ENCODE results near the gene ANKH. TPM values are rescaled to one million over a fixed set of nuclear protein-coding genes. Genes with fewer than 3 reads are reported as not detected.

ANKH gene
- total and polyA plus RNA-seq, 2 of the 13 experiments (the other 11 are each of a cell fraction or from before 2014, with no cell fraction given), result 25.0 to 36.0 TPM

DNA sequence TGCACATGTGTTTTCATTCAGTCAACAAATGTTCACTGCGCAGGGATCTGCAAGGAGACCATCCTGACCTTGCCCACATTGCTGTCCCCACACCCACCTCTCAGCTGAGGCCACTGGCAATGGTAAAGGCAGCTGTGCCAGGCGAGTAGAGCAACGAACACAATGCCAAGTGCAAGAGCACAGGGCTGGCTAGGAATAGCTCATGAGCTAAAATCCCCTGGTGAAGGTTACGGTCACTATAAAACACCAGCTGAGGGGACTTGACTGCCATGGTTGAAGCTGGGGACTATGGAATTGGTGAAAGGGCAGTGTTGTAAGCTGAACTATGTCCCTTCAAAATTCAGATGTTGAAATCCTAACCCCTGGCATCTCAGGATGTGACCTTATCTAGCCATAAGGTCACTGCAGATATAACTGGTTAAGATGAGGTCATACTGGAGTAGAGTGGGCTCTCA lies 111.0 kb downstream of the ANKH start (continued):
- TF ChIP-seq, protein P1, sequence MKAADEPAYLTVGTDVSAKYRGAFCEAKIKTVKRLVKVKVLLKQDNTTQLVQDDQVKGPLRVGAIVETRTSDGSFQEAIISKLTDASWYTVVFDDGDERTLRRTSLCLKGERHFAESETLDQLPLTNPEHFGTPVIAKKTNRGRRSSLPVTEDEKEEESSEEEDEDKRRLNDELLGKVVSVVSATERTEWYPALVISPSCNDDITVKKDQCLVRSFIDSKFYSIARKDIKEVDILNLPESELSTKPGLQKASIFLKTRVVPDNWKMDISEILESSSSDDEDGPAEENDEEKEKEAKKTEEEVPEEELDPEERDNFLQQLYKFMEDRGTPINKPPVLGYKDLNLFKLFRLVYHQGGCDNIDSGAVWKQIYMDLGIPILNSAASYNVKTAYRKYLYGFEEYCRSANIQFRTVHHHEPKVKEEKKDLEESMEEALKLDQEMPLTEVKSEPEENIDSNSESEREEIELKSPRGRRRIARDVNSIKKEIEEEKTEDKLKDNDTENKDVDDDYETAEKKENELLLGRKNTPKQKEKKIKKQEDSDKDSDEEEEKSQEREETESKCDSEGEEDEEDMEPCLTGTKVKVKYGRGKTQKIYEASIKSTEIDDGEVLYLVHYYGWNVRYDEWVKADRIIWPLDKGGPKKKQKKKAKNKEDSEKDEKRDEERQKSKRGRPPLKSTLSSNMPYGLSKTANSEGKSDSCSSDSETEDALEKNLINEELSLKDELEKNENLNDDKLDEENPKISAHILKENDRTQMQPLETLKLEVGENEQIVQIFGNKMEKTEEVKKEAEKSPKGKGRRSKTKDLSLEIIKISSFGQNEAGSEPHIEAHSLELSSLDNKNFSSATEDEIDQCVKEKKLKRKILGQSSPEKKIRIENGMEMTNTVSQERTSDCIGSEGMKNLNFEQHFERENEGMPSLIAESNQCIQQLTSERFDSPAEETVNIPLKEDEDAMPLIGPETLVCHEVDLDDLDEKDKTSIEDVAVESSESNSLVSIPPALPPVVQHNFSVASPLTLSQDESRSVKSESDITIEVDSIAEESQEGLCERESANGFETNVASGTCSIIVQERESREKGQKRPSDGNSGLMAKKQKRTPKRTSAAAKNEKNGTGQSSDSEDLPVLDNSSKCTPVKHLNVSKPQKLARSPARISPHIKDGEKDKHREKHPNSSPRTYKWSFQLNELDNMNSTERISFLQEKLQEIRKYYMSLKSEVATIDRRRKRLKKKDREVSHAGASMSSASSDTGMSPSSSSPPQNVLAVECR (CRISPR knock-in tag; IDR thresholded peaks at IDR 0.05; ENCODE audit: borderline replicate concordance), result peak; percentile 39; the same call in 1 of the 2 replicates
- TF ChIP-seq, protein P2, sequence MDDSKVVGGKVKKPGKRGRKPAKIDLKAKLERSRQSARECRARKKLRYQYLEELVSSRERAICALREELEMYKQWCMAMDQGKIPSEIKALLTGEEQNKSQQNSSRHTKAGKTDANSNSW (CRISPR knock-in tag; IDR thresholded peaks at IDR 0.05; ENCODE audit: borderline replicate concordance), result no peak
- TF ChIP-seq HOXD1 (CRISPR knock-in tag; IDR thresholded peaks at IDR 0.05), result no peak
- TF ChIP-seq, protein P3, sequence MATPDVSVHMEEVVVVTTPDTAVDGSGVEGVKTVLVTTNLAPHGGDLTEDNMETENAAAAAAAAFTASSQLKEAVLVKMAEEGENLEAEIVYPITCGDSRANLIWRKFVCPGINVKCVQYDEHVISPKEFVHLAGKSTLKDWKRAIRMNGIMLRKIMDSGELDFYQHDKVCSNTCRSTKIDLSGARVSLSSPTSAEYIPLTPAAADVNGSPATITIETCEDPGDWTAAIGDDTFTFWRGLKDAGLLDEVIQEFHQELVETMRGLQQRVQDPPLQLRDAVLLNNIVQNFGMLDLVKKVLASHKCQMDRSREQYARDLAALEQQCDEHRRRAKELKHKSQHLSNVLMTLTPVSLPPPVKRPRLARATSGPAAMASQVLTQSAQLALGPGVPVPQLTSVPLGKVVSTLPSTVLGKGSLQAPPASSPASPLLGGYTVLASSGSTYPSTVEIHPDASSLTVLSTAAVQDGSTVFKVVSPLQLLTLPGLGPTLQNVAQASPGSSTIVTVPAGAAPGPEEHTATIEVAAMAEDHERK (CRISPR knock-in tag; IDR thresholded peaks at IDR 0.05; ENCODE audit: low read depth), result no peak
- TF ChIP-seq, protein P4, sequence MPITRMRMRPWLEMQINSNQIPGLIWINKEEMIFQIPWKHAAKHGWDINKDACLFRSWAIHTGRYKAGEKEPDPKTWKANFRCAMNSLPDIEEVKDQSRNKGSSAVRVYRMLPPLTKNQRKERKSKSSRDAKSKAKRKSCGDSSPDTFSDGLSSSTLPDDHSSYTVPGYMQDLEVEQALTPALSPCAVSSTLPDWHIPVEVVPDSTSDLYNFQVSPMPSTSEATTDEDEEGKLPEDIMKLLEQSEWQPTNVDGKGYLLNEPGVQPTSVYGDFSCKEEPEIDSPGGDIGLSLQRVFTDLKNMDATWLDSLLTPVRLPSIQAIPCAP (CRISPR knock-in tag; IDR thresholded peaks at IDR 0.05; ENCODE audit: low read depth), result no peak
- TF ChIP-seq TGIF2 (CRISPR knock-in tag; IDR thresholded peaks at IDR 0.05), result no peak
- TF ChIP-seq ZNF24 (IDR thresholded peaks at IDR 0.05), result no peak
- no peak for TF ChIP-seq ZNF317 (CRISPR knock-in tag; IDR thresholded peaks at IDR 0.05)
- TF ChIP-seq, protein P5, sequence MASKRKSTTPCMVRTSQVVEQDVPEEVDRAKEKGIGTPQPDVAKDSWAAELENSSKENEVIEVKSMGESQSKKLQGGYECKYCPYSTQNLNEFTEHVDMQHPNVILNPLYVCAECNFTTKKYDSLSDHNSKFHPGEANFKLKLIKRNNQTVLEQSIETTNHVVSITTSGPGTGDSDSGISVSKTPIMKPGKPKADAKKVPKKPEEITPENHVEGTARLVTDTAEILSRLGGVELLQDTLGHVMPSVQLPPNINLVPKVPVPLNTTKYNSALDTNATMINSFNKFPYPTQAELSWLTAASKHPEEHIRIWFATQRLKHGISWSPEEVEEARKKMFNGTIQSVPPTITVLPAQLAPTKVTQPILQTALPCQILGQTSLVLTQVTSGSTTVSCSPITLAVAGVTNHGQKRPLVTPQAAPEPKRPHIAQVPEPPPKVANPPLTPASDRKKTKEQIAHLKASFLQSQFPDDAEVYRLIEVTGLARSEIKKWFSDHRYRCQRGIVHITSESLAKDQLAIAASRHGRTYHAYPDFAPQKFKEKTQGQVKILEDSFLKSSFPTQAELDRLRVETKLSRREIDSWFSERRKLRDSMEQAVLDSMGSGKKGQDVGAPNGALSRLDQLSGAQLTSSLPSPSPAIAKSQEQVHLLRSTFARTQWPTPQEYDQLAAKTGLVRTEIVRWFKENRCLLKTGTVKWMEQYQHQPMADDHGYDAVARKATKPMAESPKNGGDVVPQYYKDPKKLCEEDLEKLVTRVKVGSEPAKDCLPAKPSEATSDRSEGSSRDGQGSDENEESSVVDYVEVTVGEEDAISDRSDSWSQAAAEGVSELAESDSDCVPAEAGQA (IDR thresholded peaks at IDR 0.05; ENCODE audit: low read depth), result no peak
- TF ChIP-seq, protein P5 (CRISPR knock-in tag; IDR thresholded peaks at IDR 0.05; ENCODE audit: borderline replicate concordance), result no peak
- TF ChIP-seq ZNF30 (CRISPR knock-in tag; IDR thresholded peaks at IDR 0.05), result no peak
- 0 out of 2 replicates have a peak, but pooled peaks have one; percentile 43 for TF ChIP-seq KDM1A (CRISPR knock-in tag; IDR thresholded peaks at IDR 0.05)
- no peak for TF ChIP-seq NAIF1 (CRISPR knock-in tag; IDR thresholded peaks at IDR 0.05; ENCODE audit: borderline replicate concordance)
- TF ChIP-seq, protein P6, sequence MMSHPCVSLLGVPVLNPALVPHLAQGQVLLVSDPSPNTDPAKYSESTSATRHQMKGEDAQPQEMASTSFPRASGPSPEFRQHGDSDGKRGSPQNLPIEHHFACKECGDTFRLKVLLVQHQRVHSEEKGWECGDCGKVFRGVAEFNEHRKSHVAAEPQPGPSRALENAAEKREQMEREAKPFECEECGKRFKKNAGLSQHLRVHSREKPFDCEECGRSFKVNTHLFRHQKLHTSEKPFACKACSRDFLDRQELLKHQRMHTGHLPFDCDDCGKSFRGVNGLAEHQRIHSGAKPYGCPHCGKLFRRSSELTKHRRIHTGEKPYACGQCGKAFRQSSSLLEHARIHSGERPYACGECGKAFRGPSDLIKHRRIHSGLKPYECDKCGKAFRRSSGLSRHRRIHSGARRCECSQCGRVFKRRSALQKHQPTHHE (CRISPR knock-in tag; IDR thresholded peaks at IDR 0.05; ENCODE audit: borderline replicate concordance), result no peak
